GM12875 (cell line): ENCODE results near the gene FAF1.

ENCODE experiments used
- H3K4me3 ChIP-seq: one replicate; pipeline ENCODE4 v1.5.1; 2011; ENCODE audit warnings: low read depth, low read length, control low read depth
- TF ChIP-seq, protein P1 (sequence below): IDR thresholded peaks from 2 replicates; pipeline ENCODE4 v1.5.1; 2011; ENCODE audit warnings: low read depth, mild to moderate bottlenecking, control low read depth, inconsistent platforms, low read length, moderate library complexity, borderline replicate concordance; ENCODE audit not compliant: insufficient read depth

Gene FAF1

GRCh38 chr1:50417507-50417906 lies 542.6 kb downstream of the FAF1 start:
- H3K4me3 ChIP-seq, result no peak overlapping the region
- TF ChIP-seq, protein P1, sequence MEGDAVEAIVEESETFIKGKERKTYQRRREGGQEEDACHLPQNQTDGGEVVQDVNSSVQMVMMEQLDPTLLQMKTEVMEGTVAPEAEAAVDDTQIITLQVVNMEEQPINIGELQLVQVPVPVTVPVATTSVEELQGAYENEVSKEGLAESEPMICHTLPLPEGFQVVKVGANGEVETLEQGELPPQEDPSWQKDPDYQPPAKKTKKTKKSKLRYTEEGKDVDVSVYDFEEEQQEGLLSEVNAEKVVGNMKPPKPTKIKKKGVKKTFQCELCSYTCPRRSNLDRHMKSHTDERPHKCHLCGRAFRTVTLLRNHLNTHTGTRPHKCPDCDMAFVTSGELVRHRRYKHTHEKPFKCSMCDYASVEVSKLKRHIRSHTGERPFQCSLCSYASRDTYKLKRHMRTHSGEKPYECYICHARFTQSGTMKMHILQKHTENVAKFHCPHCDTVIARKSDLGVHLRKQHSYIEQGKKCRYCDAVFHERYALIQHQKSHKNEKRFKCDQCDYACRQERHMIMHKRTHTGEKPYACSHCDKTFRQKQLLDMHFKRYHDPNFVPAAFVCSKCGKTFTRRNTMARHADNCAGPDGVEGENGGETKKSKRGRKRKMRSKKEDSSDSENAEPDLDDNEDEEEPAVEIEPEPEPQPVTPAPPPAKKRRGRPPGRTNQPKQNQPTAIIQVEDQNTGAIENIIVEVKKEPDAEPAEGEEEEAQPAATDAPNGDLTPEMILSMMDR, result no peak

GRCh38 chr1:50416553-50417453 lies 543.3 kb downstream of the FAF1 start:
- TF ChIP-seq, protein P1, result no peak
- H3K4me3 ChIP-seq, result no peak overlapping the region

- H3K4me3 ChIP-seq, result no peak overlapping the region
- TF ChIP-seq, protein P1, result no peak
Observed at GRCh38 chr1:50416150-50416527, 543.9 kb downstream of the FAF1 start.

DNA sequence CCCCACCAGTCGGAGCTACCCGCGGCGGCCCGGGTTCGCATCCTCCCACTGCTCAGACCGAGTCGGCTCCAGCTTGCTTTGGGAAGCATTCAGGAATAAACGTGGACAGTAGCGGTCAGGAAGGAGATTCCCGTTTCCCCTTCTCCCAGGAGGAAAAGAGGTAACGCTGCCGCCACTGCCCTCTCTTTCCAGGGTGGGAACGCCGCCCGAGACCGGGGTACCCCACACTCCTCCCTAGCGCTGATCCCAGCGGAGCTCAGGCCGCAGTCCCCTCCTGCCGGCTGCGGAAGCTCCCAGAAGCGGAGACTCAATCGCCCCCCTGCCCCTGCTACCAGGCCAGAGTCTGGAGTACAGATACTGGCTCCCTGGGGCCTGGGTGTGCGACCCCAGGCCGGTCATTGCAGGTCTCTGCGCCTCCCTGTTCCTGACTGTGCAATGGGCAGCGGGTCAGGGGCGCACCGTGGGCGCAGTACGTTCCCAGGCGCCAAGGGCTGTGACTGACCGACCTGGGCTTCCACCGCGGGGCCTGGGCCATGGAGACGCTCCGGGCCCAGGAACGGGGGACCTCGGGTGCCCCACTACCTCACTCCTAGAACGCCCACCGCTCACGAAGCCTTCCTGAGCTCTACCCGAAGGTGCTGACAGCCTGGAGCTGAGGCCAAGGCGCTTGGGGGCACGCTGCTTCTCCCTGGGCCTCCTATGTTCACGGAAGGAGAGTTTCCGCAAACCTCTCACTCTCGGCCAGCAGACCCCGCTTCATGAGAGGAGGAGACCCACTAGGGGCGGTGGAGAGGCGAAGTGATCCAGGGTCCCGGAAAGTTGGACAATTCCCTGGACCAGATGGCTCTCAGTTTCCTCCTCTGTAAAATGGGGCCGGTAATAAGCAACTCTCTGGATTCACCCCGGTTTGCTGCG lies 544.6 kb downstream of the FAF1 start:
- H3K4me3 ChIP-seq, result no peak overlapping the region
- TF ChIP-seq, protein P1, result no peak

- TF ChIP-seq, protein P1, result no peak
- H3K4me3 ChIP-seq, result no peak overlapping the region
Observed at GRCh38 chr1:50414853-50415234, 545.2 kb downstream of the FAF1 start.

GRCh38 chr1:50412813-50413476 lies 547.1 kb downstream of the FAF1 start:
- TF ChIP-seq, protein P1, result no peak

More at GRCh38 chr1:50412813-50413476, 547.1 kb downstream of the FAF1 start:
- H3K4me3 ChIP-seq, result no peak overlapping the region
